GM12878 (cell line): ENCODE measurements around the gene RGS4. TPM values are rescaled to one million over a fixed set of nuclear protein-coding genes. Genes with fewer than 3 reads are reported as not detected.

Experiments used
- CREM ChIP-seq: IDR thresholded peaks from 2 replicates; pipeline ENCODE4 v1.6.1; 2014; ENCODE audit warnings: antibody characterized with exemption, low read depth
- HCFC1 ChIP-seq: fragments of 150-350 bp; IDR thresholded peaks from 2 replicates; pipeline ENCODE4 v1.6.1; 2014; ENCODE audit warnings: low read length
- NFXL1 ChIP-seq: fragments of 450-650 bp; IDR thresholded peaks from 2 replicates; pipeline ENCODE4 v1.6.1; 2017; ENCODE audit warnings: antibody characterized with exemption, mild to moderate bottlenecking, borderline replicate concordance
- NR2C1 ChIP-seq: fragments of 450-650 bp; IDR thresholded peaks from 2 replicates; pipeline ENCODE4 v1.6.1; 2017; ENCODE audit warnings: antibody characterized with exemption, mild to moderate bottlenecking, moderate library complexity
- NRF1 ChIP-seq: conservative IDR thresholded peaks from 2 replicates; pipeline ENCODE4 v1.6.1; 2011; ENCODE audit warnings: mild to moderate bottlenecking, low read depth, low read length, improper control_type of control experiment
- SMAD1 ChIP-seq: fragments of 450-650 bp; IDR thresholded peaks from 2 replicates; pipeline ENCODE4 v1.6.1; 2018; ENCODE audit warnings: mild to moderate bottlenecking, low read depth; ENCODE audit not compliant: partially characterized antibody
- SPI1 ChIP-seq: IDR thresholded peaks from 2 replicates; pipeline ENCODE4 v1.6.1; 2011; ENCODE audit warnings: low read depth, mild to moderate bottlenecking, low read length, moderate library complexity, borderline replicate concordance; ENCODE audit not compliant: insufficient read depth
- SREBF1 ChIP-seq: IDR thresholded peaks from 2 replicates; pipeline ENCODE4 v1.6.1; 2012; ENCODE audit warnings: mild to moderate bottlenecking, low read length
- SREBF2 ChIP-seq: IDR thresholded peaks from 2 replicates; pipeline ENCODE4 v1.6.1; 2012; ENCODE audit warnings: mild to moderate bottlenecking, low read length
- polyA plus RNA-seq, 11 experiments: library from polyadenylated mRNA; depleted of rRNA in 4 of 11; unstranded in 6 of 11; stranded (reverse) in 5 of 11; fragments of >200 nt; fragmentation: Nextera tagmentation in 4 of 11; fragmentation: Illumina TruSeq in 1 of 11; extraction: Ambion mirVana in 4 of 11; extraction: Trizol in 1 of 11; gene quantifications; 1 replicate in 1 of 11; 2 replicates in 10 of 11; pipeline versions ENCODE4 v1.2.1 to v1.2.3, GENCODE V29; 2011 to 2016; ENCODE audit warnings: inconsistent platforms in 2 of 11, missing spikeins in 2 of 11, low read depth in 1 of 11
- total RNA-seq, 4 experiments: library from RNA; depleted of rRNA in 3 of 4; stranded (reverse); fragments of >200 nt in 3 of 4; fragmentation: Illumina TruSeq in 1 of 4; extraction: Trizol in 1 of 4; gene quantifications; 2 replicates each; pipeline versions ENCODE4 v1.2.1 to v1.2.3, GENCODE V29; 2013 to 2021
- TF ChIP-seq, protein P1 (sequence below): IDR thresholded peaks from 2 replicates; pipeline ENCODE4 v1.6.1; 2012; ENCODE audit warnings: low read depth, low read length, improper control_type of control experiment
- TF ChIP-seq, protein P2 (sequence below): IDR thresholded peaks from 2 replicates; pipeline ENCODE4 v1.6.1; 2012; ENCODE audit warnings: mild to moderate bottlenecking, low read depth, low read length
- TF ChIP-seq, protein P3 (sequence below): fragments of 450-650 bp; IDR thresholded peaks from 2 replicates; pipeline ENCODE4 v1.6.1; 2016; ENCODE audit warnings: mild to moderate bottlenecking

RGS4 gene
- total and polyA plus RNA-seq, 10 of the 15 experiments (the other 5 are each of a cell fraction or from before 2014, with no cell fraction given), result 0.05 to 0.14 TPM; not detected in 8

DNA sequence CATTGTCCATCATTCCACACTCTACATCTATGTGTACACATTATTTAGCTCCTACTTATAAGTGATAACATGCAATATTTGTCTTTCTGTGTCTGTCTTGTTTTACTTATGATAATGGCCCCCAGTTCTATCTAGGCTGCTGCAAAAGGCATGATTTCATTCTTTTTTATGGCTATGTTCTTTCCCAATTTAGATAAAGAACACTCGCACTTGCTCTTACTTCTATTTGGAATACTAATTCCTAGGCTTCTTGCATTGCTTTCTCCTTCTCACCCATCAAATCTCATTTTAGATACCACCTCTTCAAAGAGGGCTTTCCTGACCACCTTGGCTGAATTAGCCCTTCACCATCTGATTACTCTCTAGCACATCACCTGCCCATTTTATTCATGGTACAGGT, 3.0 kb upstream of the RGS4 start (continued):
- TF ChIP-seq SMAD1 (no peak), HCFC1 (no peak), SPI1 (no peak), CREM (no peak), SREBF2 (no peak), SREBF1 (no peak), NRF1 (no peak), NR2C1 (no peak), NFXL1 (no peak)
- TF ChIP-seq, protein P1, sequence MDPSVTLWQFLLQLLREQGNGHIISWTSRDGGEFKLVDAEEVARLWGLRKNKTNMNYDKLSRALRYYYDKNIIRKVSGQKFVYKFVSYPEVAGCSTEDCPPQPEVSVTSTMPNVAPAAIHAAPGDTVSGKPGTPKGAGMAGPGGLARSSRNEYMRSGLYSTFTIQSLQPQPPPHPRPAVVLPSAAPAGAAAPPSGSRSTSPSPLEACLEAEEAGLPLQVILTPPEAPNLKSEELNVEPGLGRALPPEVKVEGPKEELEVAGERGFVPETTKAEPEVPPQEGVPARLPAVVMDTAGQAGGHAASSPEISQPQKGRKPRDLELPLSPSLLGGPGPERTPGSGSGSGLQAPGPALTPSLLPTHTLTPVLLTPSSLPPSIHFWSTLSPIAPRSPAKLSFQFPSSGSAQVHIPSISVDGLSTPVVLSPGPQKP, result no peak
- TF ChIP-seq, protein P2, sequence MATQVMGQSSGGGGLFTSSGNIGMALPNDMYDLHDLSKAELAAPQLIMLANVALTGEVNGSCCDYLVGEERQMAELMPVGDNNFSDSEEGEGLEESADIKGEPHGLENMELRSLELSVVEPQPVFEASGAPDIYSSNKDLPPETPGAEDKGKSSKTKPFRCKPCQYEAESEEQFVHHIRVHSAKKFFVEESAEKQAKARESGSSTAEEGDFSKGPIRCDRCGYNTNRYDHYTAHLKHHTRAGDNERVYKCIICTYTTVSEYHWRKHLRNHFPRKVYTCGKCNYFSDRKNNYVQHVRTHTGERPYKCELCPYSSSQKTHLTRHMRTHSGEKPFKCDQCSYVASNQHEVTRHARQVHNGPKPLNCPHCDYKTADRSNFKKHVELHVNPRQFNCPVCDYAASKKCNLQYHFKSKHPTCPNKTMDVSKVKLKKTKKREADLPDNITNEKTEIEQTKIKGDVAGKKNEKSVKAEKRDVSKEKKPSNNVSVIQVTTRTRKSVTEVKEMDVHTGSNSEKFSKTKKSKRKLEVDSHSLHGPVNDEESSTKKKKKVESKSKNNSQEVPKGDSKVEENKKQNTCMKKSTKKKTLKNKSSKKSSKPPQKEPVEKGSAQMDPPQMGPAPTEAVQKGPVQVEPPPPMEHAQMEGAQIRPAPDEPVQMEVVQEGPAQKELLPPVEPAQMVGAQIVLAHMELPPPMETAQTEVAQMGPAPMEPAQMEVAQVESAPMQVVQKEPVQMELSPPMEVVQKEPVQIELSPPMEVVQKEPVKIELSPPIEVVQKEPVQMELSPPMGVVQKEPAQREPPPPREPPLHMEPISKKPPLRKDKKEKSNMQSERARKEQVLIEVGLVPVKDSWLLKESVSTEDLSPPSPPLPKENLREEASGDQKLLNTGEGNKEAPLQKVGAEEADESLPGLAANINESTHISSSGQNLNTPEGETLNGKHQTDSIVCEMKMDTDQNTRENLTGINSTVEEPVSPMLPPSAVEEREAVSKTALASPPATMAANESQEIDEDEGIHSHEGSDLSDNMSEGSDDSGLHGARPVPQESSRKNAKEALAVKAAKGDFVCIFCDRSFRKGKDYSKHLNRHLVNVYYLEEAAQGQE, result no peak
- TF ChIP-seq, protein P3, sequence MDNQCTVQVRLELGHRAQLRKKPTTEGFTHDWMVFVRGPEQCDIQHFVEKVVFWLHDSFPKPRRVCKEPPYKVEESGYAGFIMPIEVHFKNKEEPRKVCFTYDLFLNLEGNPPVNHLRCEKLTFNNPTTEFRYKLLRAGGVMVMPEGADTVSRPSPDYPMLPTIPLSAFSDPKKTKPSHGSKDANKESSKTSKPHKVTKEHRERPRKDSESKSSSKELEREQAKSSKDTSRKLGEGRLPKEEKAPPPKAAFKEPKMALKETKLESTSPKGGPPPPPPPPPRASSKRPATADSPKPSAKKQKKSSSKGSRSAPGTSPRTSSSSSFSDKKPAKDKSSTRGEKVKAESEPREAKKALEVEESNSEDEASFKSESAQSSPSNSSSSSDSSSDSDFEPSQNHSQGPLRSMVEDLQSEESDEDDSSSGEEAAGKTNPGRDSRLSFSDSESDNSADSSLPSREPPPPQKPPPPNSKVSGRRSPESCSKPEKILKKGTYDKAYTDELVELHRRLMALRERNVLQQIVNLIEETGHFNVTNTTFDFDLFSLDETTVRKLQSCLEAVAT, result no peak
